ENCODE measurements around the gene IFIT1B.
"Not testable (repeated sequence)": the region's sequence is repeated elsewhere in the genome, so short reads cannot be mapped to it uniquely, and the experiment has no call there.

The IFIT1B gene

DNA sequence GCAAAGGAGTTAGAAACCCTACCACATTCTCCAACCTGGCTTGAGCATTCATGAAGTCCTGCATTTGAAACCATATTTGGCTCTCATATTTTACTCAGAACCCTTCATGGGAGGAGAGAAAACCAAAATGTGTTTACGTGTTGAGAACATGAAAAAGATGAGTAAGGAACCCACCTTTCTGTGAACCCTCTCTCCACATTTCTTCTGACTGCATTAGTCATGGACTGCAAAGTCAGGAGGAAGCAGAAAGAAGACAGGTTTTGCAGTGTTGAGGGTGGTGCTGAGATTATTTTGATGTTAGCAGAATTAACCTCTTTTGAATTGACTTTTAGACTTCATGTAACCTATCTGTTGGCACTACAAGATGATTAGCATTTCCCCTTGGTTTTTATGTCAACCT is 4.9 kb downstream of the IFIT1B start:
- DNase-seq (ENCODE audit: low read depth): no peak

DNA sequence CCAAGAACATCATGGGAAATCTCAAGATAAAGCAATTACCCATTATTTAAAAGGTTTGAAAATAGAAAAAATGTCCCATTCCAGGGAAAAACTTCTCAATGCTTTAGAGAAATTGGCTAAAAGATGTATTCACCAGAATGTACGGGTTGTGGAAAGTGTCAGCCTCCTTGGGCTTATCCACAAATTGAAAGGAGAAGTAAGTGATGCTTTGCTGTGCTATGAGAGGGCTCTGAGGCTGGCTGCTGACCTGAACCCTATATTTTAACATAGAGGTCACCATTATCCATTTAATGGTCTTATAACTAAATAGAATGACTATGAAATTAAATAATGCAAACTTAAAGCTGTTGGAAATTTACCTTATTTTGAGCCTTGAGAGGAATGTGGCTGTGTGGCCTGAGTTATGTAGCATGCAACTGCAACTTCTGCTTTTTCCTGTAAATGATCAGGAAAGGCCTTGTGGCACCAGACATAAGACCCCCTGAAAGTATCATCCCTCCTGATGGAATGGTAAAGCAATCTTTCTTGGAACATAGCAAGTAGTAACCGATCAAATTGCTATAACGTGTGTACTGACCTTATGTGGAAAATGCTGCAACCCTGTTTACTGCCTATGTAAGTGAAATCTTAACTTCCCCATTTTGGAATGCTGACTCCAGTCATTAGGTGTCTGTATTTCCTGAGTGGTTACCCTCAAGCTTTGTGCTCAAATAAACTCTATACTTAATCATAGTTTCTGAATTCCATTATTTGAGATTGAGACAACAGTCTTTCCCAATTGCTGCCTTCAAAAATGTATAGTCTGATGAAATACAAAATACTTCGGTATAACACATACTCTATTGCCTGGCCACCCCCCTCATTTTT is 6.9 kb downstream of the IFIT1B start:
- no peak for DNase-seq (ENCODE audit: low read depth)

DNA sequence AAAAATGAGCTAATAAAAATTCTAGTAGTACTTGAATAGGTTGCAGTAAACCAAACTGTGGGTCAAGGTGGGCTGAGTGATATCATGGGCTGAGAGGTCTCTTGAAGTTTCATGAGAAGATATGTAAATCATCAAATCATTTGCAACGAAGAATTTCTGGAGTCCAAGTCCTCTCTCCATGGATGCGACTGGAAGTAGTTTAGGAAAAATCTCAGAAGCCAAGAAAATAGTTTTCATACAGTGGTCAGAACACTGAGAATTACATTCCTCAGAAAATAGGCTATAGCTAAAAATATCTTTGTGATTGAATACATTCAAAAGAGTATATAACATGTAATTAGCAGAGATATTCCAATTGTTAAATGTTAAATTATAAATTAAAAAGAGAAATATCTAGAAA is 10.9 kb downstream of the IFIT1B start:
- no peak for DNase-seq (ENCODE audit: low read depth)

DNA sequence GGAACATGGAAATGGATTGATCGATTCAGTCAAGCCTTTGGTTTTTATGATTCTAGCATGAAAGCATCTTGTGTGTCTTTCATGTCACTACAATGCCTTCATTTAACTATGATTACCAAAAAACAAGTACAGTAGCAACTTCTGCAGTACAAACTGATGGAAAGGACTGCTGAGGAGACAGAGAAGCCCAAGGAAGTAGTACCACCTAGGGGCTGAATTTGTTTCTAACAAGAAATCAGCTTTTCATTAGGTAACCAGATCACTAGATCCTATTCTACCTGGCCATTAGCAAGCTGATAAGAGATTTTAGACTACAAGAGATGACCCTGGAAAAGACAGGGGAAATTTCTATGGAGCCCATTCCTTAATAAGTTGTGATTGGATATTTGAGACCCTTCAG is 11.4 kb downstream of the IFIT1B start:
- DNase-seq (ENCODE audit: low read depth): peak; percentile 61

DNA sequence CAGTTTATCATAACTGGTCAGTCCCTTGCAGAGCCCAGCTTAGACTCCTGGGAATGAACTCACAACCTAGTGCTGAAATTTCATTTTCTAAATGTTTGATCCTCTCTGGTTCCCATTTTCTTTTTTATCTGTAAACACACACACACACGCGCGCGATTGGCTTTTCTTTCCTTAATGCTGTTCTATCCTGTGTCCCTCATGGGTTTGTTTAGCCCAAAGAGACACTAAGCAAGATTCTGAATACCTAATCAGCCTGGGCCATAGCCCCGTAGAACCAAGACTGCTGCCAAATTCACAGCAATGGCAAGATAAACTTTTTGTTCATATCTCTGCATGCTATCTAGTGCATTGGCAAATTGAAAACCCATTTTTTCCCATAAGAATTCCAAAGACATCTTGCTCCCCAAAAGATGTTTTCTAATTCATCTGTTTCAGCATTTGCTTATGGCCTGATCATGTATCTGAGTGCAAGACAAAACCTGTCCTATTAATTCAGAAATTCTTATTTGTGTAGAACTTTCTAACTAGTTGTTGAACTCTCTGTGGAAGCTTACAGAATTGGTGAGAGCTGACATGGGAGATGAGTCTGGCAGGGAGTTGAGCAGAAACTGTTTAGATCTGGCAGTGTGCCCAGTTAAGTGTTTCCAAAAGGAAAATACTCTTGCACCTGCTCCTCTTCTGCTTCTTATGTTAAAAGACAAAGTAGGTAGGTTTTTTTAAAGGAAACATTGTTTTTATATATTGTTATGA is 12.8 kb downstream of the IFIT1B start:
- DNase-seq (ENCODE audit: low read depth): no peak

DNA sequence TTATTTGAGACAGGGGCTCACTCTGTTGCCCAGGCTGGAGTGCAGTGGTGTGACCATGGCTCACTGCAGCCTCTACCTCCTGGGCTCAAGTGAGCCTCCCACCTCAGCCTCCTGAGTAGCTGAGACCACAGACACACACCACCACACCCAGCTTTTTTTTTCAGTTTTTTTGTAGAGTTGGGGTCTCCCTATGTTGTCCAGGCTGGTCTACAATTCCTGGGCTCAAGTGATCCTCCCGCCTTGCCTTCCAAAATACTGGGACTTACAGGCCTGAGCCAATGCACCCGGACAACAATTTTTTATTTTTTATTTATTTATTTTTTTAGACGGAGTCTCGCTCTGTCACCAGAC is 13.3 kb downstream of the IFIT1B start:
- DNase-seq (ENCODE audit: low read depth): not testable (repeated sequence)

DNA sequence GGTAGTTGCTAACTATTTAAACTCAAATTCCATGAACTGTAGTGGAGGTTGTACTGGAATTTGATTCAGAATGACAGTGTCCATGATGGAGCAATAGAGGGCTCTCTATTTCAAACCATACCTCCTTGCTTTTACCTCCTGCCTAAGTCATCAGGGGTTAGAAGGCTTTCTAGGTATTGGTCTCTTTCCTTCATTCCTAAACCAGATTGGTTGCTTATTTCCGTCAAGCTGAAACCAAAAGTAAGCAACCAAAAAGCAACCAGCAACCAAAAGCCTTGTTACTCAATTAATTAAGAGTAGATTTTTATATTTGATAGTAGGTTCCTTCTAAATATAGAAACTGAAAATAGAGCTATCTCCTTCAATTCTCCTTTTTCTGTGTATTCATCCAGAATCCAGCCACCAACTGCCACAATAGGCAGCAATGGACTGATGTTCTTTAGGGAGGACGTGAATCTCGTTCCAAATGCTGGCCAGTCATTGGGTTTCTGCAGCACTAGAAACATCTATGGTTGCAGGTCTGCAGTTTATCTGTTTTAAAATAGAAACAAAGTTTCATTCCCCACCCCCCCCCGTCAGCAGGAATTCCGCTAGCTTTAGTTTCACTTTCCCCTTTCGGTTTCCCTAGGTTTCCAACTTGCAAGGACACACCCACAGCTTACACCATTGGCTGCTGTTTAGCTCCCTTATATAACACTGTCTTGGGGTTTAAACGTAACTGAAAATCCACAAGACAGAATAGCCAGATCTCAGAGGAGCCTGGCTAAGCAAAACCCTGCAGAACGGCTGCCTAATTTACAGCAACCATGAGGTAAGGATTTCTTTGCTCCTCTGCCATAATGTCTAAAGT is 14.3 kb downstream of the IFIT1B start, which contains the start of gene IFIT1:
IFIT1 (plus strand) TSS at position 717 of the 850 bp plus-strand sequence; CDS start at position 807, 90 bp downstream.
- peak; percentile 92 for DNase-seq (ENCODE audit: low read depth)

DNA sequence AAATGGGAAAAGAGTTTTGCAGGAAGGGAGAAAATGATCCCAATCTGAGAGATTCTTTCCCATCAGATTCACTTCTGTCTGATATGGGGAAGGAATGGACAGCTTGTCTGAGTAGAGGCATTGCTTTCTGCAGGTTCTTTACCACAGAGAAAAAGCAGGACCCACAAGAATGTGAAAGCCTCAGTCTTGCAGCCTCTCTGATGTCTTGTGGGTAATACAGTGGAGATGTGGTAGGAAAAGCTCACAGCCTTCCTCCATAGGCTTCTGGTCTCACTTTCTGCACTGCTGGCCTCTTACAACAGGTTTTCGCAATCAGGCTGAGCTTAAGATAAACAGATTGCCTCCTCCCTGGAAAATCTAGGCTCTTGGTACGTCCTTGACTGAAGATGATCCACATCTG is 15.1 kb downstream of the IFIT1B start:
- DNase-seq (ENCODE audit: low read depth): peak; percentile 62

DNA sequence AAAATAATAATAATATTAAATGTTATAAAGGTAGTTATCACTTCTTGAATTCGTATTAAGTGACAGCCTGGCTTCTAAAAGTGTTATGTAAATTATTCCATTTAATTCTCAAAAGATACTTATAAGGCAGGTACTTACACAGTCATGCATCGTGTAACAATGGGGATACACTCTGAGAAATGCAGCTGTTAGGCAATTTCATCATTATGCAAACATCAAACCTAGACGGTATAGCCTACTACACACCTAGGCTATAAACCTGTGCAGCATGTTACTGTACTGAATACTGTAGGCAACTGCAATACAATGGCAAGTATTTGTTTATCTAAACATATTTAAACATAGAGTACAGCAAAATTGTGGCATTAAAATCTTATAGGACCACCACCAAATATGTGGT is 16.0 kb downstream of the IFIT1B start:
- no peak for DNase-seq (ENCODE audit: low read depth)

DNA sequence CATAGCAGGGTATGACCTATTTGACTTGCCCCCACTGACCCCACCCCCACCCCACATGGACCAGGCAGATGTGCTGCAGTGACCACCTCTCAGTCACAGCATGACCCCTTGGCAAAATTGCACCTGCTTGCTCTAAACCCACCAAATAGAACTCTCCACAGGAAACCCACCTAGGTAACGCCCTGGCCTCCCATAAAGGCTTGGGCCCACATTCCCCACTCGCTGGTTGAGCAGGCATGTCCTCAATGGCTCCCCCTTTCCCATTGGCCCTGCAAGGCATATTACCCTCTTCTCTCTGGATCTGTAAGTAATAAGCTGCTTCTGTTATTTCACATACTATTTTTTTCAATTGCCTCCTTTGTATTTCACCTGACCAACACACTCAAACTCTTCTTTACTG is 17.3 kb downstream of the IFIT1B start:
- no peak for DNase-seq (ENCODE audit: low read depth)

DNA sequence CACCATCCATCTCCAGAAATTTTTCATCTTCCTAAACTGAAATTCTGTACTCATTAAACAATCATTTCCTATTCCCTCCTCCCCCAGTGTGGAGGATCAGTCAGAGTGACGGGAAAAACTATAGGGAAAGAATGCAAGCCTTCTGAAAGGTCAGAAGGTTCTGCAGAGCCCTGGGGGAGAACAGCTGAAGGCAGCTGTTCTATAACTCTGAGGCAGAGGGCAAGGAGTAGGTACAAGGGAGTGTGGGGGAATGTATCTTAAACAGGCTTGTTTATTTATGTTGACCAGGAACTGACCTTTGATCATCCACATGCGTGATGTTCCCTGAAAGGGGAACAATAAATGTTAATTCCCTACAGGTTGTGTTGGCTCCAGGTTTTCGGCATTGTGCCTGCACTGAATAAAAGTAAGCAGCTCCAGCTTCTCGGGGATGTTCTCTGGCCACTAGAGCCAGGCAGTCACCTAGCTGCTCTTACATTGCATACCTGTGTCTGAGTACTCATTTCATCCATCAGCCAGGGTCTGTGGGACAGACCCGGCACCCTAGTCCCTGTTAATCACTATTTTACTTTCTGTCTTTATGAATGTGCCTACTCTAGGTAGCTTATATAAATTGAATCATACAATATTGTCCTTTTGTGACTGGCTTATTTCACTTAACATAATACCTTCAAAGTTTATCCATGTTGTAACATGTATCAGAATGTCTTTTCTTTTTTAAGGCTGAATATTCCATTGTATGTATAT is 20.3 kb downstream of the IFIT1B start:
- DNase-seq (ENCODE audit: low read depth): peak; percentile 56

DNA sequence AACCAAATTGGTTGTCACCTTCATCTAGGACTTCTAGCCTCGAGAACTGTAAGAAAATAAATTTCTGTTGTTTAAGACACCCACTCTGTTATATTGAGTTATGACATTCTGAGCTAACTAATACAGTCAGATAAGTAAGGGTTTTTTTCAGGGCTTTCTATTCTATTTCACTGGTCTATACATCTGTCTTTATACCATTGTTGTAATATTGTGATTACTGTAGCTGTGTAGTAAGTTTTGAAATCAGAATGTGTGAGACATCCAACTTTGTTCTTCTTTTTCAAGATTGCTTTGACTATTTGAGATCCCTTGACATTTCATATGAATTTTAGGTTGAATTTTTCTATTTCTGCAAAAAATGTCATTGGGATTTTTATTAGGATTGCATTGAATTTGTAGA is 22.1 kb downstream of the IFIT1B start:
- no peak for DNase-seq (ENCODE audit: low read depth)

DNA sequence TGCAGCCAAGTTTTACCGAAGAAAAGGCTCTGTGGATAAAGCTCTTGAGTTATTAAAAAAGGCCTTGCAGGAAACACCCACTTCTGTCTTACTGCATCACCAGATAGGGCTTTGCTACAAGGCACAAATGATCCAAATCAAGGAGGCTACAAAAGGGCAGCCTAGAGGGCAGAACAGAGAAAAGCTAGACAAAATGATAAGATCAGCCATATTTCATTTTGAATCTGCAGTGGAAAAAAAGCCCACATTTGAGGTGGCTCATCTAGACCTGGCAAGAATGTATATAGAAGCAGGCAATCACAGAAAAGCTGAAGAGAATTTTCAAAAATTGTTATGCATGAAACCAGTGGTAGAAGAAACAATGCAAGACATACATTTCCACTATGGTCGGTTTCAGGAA is 25.2 kb downstream of the IFIT1B start:
- DNase-seq (ENCODE audit: low read depth): no peak

DNA sequence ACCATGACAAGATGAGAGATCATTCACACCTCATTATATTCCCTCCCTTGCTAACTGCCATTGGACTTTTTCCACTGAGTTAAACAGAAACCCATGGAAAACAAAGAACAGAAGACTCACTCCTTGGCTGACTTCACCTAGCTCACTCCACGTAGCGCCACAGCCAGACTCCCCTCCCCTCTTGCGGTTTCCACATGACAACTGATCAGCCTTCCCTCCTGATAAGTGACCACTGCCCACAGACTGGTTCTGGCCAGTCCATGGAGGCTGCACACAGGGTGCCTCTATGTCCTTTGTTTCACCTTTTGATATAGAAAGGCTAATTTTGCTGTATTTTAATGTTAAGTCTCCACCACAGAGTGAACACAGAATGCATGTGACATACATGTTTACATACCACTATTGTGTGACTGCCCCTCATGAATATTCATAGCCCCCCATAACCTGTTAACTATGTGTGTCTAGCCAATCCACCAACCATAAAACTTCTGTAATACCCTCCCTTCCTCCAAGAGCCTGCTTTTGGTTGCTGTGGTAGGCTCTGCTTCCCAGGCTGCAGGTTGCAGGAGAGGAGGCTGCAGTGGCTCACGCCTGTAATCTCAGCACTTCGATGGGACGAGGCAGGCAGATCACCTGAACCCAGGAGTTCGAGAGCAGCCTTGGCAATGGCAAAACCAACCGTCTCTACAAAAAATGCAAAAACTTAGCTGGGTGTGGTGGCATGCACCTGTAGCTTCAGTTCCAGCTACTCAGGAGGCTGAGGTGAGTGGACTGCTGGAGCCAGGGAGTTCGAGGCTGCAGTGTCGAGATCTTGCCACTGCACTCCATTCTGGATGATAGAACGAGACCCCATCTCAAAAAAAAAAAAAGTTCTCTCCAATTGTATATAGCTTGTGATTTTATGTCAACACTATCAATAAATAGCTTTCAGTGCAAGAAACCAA is 26.5 kb downstream of the IFIT1B start:
- DNase-seq (ENCODE audit: low read depth): no peak

DNA sequence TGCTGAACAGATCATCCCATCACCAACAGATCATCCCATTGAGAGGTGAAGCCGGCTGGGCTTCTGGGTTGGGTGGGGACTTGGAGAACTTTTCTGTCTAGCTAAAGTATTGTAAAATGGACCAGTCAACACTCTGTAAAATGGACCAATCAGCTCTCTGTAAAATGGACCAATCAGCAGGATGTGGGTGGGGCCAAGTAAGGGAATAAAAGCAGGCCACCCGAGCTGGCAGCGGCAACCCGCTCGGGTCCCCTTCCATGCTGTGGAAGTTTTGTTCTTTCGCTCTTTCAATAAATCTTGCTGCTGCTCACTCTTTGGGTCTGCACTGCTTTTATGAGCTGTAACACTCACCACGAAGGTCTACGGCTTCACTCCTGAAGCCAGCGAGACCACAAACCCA is 28.3 kb downstream of the IFIT1B start:
- DNase-seq (ENCODE audit: low read depth): not testable (repeated sequence)

DNA sequence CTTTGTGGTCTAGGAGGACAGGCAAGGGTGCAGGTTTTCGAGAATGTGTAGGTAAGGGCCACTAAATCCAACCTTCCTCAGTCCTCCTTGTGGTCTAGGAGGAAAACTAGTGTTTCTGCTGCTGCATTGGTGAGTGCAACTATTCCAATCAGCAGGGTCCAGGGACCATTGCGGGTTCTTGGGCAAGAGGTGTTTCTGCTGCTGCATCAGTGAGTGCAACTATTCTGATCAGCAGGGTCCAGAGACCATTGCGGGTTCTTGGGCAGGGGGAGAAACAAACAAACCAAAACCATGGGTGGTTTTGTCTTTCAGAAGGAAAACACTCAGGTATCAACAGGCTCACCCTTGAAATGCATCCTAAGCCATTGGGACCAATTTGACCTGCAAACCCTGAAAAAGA is 29.9 kb downstream of the IFIT1B start:
- not testable (repeated sequence) for DNase-seq (ENCODE audit: low read depth)

DNA sequence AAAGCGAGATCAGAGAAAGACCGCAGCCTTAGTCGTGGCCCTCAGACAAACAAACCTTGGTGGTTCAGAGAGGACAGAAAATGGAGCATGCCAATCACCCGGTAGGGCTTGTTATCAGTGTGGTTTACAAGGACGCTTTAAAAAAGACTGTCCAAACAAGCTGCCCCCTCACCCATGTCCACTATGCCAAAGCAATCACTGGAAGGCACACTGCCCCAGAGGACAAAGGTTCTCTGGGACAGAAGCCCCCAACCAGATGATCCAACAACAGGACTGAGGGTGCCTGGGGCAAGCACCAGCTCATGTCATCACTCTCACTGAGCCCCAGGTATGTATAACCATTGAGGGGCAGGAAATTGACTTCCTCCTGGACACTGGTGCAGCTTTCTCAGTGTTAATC is 31.4 kb downstream of the IFIT1B start:
- not testable (repeated sequence) for DNase-seq (ENCODE audit: low read depth)

DNA sequence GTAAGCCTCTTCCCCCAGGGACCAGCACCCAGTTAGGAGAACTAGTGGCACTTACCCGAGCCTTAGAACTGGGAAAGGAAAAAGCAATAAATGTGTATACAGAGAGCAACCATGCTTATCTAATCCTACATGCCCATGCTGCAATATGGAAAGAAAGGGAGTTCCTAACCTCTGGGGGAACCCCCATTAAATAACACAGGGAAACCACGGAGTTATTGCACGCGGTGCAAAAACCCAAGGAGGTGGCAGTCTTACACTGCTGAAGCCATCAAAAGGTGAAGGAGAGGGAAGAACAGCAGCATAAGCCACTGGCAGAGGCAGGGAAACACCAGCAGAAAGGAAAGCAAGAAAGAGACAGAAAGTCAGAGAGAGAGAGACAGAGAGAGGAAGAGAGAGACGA is 32.7 kb downstream of the IFIT1B start:
- DNase-seq (ENCODE audit: low read depth): not testable (repeated sequence)

DNA sequence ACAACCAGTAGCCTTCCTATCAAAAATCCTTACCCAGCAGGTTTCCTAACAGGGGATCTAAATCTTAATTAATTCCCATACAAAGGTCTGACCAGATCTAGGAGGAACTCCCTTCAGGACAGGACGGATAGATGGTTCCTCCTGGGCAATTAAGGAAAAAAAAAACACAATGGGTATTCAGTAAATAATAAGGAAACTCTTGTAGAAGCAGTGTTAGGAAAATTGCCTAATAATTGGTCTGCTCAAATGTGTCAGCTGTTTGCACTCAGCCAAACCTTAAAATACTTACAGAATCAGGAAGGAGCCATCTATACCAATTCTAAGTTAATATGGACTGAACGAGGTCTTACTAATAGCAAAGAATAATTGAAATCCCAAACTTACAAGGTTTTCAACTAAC is 33.3 kb downstream of the IFIT1B start:
- DNase-seq (ENCODE audit: low read depth): not testable (repeated sequence)

DNA sequence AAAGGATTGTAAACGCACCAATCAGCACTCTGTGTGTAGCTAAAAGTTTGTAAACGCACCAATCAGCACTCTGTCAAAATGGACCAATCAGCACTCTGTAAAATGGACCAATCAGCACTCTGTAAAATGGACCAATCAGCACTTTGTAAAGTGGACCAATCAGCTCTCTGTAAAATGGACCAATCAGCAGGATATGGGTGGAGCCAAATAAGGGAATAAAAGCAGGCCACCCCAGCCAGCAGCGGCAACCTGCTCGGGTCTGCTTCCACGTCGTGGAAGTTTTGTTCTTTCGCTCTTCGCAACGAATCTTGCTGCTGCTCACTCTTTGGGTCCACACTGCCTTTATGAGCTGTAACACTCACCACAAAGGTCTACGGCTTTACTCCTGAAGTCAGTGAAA is 34.4 kb downstream of the IFIT1B start:
- DNase-seq (ENCODE audit: low read depth): not testable (repeated sequence)

Data from ELR (cell line).